NCI-H1436 treated with DMSO at 0.1 percent for 48 hours (cell line): ENCODE measurements around the gene BCKDK.
A peak's percentile ranks its signal among the peaks of the same experiment; 100 is the strongest.
"Not testable (repeated sequence)": the region's sequence is repeated elsewhere in the genome, so short reads cannot be mapped to it uniquely, and the experiment has no call there.

ENCODE experiments used
- DNase-seq: peaks from one replicate; lab custom pipeline; 2025; lab: John Stamatoyannopoulos, UW

BCKDK gene

GRCh38 chr16:31141489-31142108 is 33.4 kb downstream of the BCKDK start:
- no peak for DNase-seq

GRCh38 chr16:31142109-31143010 is 34.2 kb downstream of the BCKDK start:
- DNase-seq: peak; percentile 81

GRCh38 chr16:31143011-31143693 is 35.0 kb downstream of the BCKDK start:
- DNase-seq: no peak

DNA sequence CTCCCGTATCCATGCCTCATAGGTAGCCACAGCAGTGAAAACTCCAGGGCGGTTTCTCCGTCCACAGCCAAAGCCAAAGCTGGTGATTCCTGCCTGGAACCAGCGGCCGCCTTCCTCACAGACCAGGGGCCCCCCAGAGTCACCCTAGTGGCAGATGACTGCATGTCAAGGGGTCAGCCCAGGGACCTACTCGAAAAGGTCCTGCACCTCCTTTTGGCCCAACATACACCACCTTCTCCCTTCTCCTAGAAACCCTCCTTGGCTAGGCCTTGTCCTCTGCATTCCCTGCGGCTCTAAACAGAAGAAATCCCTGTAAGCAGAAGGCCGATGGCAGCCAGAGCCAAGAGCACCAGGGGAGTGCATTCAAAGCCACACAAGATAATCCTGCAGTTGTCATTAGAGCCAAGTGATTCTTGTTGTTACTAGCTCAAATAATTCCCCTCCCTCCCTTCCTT is 35.5 kb downstream of the BCKDK start:
- DNase-seq: no peak

DNA sequence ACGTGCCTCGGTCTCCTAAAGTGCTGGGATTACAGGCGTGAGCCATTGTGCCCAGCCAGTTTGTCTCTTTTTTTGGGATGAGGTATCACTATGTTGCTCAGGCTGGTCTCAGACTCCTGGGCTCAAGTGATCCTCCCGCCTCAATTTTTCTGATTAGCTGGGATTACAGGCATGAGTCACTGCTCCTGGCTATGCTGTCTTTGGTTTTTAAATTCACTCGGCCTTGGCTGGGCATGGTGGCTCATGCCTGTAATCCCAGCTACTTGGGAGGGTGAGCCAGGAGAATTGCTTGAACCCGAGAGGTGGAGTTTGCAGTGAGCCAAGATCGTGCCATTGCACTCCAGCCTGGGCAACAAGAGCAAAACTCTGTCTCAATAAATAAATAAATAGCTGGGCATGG is 36.2 kb downstream of the BCKDK start:
- DNase-seq: not testable (repeated sequence)

GRCh38 chr16:31145398-31145990 is 37.3 kb downstream of the BCKDK start:
- no peak for DNase-seq

DNA sequence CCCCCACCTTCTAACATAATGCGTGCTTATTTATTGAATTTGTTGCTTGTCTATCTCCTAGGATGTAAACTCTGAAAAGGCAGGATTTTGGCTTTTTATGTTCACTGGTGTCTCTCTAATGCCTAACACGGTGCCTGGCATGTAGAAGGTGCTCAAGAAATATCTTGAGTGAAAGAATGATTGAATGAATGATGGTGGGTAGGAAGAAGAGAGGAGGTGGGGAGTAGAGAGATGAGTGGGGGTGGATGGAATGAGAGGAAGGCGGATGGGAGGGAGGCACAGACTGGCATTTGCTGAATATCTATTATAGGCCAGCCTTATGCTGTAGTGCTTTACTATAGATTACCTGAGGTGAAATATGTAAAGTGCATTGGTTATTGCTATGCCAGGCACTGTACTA is 39.4 kb downstream of the BCKDK start:
- no peak for DNase-seq

DNA sequence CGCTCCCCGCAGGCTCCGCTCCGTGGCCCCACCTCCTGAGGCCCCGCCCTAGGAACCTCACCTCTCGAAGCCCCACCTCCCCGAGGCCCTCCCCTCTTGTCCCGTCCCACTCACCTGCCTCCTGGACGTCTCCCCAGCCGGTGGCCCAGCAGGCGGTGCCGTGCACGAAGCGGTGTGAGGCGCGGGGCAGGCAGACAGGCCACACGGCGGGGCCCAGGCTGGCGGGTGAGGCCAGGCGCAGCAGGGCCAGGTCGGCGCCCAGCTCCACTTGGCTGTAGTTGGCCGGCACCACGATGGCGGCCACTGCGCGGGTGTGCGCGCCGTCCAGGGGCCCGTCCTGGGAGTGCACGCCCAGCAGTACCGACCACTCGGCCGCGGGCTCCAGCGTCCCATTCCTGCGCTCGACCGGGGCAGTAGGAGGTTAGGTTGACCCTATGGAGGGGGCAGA is 40.1 kb downstream of the BCKDK start:
- DNase-seq: no peak

GRCh38 chr16:31148896-31149295 is 40.7 kb downstream of the BCKDK start:
- no peak for DNase-seq

GRCh38 chr16:31149332-31149731 is 41.1 kb downstream of the BCKDK start:
- DNase-seq: no peak

GRCh38 chr16:31149894-31150890 is 42.0 kb downstream of the BCKDK start, which contains the start of gene PRSS36:
Gene PRSS36 (minus strand): TSS chr16:31150066. CDS start chr16:31150035, 31 bp downstream.
- DNase-seq: no peak

DNA sequence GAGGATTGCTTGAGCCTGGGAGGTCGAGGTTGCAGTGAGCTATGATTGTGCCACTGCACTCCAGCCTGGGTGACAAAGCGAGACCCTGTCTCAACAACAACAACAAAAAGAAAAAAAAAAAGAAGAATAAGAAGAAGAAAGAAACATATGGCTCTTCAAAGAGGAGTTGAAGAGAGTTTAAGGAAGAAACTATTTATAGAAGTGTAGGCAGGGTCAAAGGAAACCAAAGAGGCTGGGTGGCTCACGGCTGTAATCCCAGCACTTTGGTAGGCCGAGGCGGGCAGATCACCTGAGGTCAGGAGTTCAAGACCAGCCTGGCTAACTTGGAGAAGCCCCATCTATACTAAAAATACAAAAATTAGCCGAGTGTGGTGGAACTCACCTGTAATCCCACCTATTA is 42.8 kb downstream of the BCKDK start:
- not testable (repeated sequence) for DNase-seq

DNA sequence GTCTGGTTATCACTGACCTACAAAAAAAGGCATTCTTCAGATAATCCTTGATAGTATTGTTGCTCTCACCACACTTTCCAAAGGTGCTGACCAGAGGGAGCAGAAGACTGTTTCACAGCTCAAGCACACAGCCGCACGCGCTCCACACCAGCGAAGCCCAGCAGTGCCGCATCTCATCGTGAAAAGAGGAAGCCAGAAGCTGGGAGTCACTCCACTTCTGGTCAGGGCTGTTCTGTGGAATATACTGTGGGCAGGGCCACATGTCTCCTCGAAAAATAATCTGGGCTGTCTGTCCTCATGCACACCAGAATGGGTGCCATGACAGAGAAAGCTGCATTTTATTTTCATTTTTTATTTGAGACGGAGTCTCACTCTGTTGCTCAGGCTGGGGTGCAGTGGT is 49.0 kb downstream of the BCKDK start:
- no peak for DNase-seq
